HepG2 (cell line): ENCODE data around the gene UNG. TPM values are rescaled to one million over a fixed set of nuclear protein-coding genes. Genes with fewer than 3 reads are reported as not detected.
A peak's percentile ranks its signal among the peaks of the same experiment; 100 is the strongest.

Experiments used
- ATAC-seq: fragments of 200-7000 bp; cut with Tn5 transposase; 3 replicates; pipeline ENCODE4 v1.9.1; 2020; ENCODE audit warnings: mild to moderate bottlenecking, moderate library complexity
- BruUV-seq: library from RNA; stranded (reverse); fragments of 400-500 nt; replicated peaks from 2 replicates; lab custom pipeline; 2021; lab: Mats Ljungman, UMichigan
- CTCF ChIA-PET: fragments of 300-600 bp; formaldehyde crosslinking; extraction: SDS; loops from one replicate; lab custom pipeline; 2021; ENCODE audit warnings: low total read pairs, inconsistent platforms, low intra/inter-chr PET ratio; lab: Yijun Ruan, JAX
- POLR2A ChIA-PET: fragments of 350-600 bp; sonication (Branson Sonifier 250); formaldehyde crosslinking; loops from one replicate; lab custom pipeline; 2020; ENCODE audit warnings: antibody characterized with exemption, inconsistent platforms; lab: Yijun Ruan, JAX
- DNase-seq: peaks from one replicate; pipeline ENCODE4 v3.0.0-alpha.2; 2015; ENCODE audit warnings: low spot score
- FAIRE-seq: peaks from 3 replicates; lab custom pipeline; 2011; peaks lifted over from hg19 to GRCh38; lab: Jason Lieb, UNC
- H2AFZ ChIP-seq: one replicate; pipeline ENCODE4 v1.6.1; 2011; ENCODE audit warnings: low read length, inconsistent platforms
- H3K27ac ChIP-seq: fragments of 300-600 bp; 3 replicates; pipeline ENCODE4 v1.8.0; 2011; ENCODE audit warnings: mixed run types, mild to moderate bottlenecking, mixed read lengths, low read length, inconsistent platforms; ENCODE audit not compliant: insufficient read depth; ENCODE audit errors: extremely low read length
- H3K27me3 ChIP-seq, 2 experiments: fragments of 200-600 bp in 1 of 2; 2 replicates in 1 of 2; 3 replicates in 1 of 2; pipeline versions ENCODE4 v1.6.0 to v1.8.0; 2011; ENCODE audit warnings: low read length in 2 of 2, mild to moderate bottlenecking in 2 of 2, moderate library complexity in 2 of 2, inconsistent platforms in 1 of 2; ENCODE audit not compliant: insufficient read depth in 2 of 2, control insufficient read depth in 1 of 2
- H3K36me3 ChIP-seq, 2 experiments: fragments of 200-600 bp in 1 of 2; replicated peaks in 1 of 2; 2 replicates in 1 of 2; 3 replicates in 1 of 2; pipeline versions ENCODE4 v1.5.1 to v1.8.0; 2011; ENCODE audit warnings: low read length in 2 of 2, inconsistent platforms in 1 of 2; ENCODE audit not compliant: insufficient read depth in 2 of 2, control insufficient read depth in 1 of 2
- H3K4me1 ChIP-seq: 2 replicates; pipeline ENCODE4 v1.5.1; 2012; ENCODE audit warnings: low read length, inconsistent platforms; ENCODE audit not compliant: insufficient read depth
- H3K4me2 ChIP-seq: 2 replicates; pipeline ENCODE4 v1.6.0; 2011; ENCODE audit warnings: low read depth, low read length, inconsistent platforms
- H3K4me3 ChIP-seq, 3 experiments: fragments of 200-600 bp in 1 of 3; sonication (generic), shearing (Covaris generic) in 1 of 3; replicated peaks in 1 of 3; 2 replicates each; pipeline ENCODE4 v1.5.1; 2011 to 2016; ENCODE audit warnings: low read length in 3 of 3, inconsistent platforms in 2 of 3, low read depth in 2 of 3, mild to moderate bottlenecking in 2 of 3, control low read depth in 1 of 3, mixed read lengths in 1 of 3; ENCODE audit not compliant: insufficient read depth in 1 of 3
- H3K79me2 ChIP-seq: one replicate; pipeline ENCODE4 v1.6.1; 2011; ENCODE audit warnings: low read length, inconsistent platforms; ENCODE audit not compliant: insufficient read depth
- H3K9ac ChIP-seq: 2 replicates; pipeline ENCODE4 v1.6.0; 2011; ENCODE audit warnings: mild to moderate bottlenecking, low read depth, low read length, inconsistent platforms; ENCODE audit not compliant: insufficient read depth
- H3K9me3 ChIP-seq: 2 replicates; pipeline ENCODE4 v1.5.1; 2012; ENCODE audit warnings: mild to moderate bottlenecking, low read length
- H4K20me1 ChIP-seq: 2 replicates; pipeline ENCODE4 v1.6.0; 2011; ENCODE audit warnings: inconsistent platforms, mild to moderate bottlenecking, low read length, moderate library complexity; ENCODE audit not compliant: insufficient read depth
- ATF2 ChIP-seq: sonication (generic); formaldehyde crosslinking; IDR thresholded peaks from 2 replicates; pipeline ENCODE4 v1.4.0; 2020; ENCODE audit warnings: missing genetic modification reagents
- CEBPG ChIP-seq: IDR thresholded peaks from 2 replicates; pipeline ENCODE4 v1.6.1; 2016
- FOXP4 ChIP-seq: sonication (generic); formaldehyde crosslinking; IDR thresholded peaks from 2 replicates; pipeline ENCODE4 v1.4.0; 2020; ENCODE audit warnings: missing genetic modification reagents
- HHEX ChIP-seq: IDR thresholded peaks from 2 replicates; pipeline ENCODE4 v1.6.1; 2016; ENCODE audit warnings: control low read depth
- IKZF5 ChIP-seq: IDR thresholded peaks from 2 replicates; pipeline ENCODE4 v1.6.1; 2018; ENCODE audit warnings: missing genetic modification reagents, mild to moderate bottlenecking, missing compliant biosample characterization
- LCORL ChIP-seq, 2 experiments: fragments of 450-650 bp in 1 of 2; sonication (generic) in 1 of 2; formaldehyde crosslinking in 1 of 2; IDR thresholded peaks; 2 replicates each; pipeline versions ENCODE4 v1.5.0 to v1.6.1; 2017 to 2020; ENCODE audit warnings: antibody characterized with exemption in 1 of 2, missing genetic modification reagents in 1 of 2
- MIER3 ChIP-seq: IDR thresholded peaks from 2 replicates; pipeline ENCODE4 v1.6.1; 2016; ENCODE audit warnings: missing compliant biosample characterization, borderline replicate concordance
- NRL ChIP-seq: sonication (generic); formaldehyde crosslinking; IDR thresholded peaks from 2 replicates; pipeline ENCODE4 v1.5.0; 2020; ENCODE audit warnings: missing genetic modification reagents, mild to moderate bottlenecking, moderate library complexity, borderline replicate concordance
- PITX1 ChIP-seq: sonication (generic); formaldehyde crosslinking; IDR thresholded peaks from 2 replicates; pipeline ENCODE4 v1.5.1; 2020; ENCODE audit warnings: mild to moderate bottlenecking, missing genetic modification reagents
- RFXANK ChIP-seq: IDR thresholded peaks from 2 replicates; pipeline ENCODE4 v1.6.1; 2016
- SIN3A ChIP-seq: IDR thresholded peaks from 2 replicates; pipeline ENCODE4 v1.6.1; 2011; ENCODE audit warnings: low read depth, mild to moderate bottlenecking, control low read depth, low read length, borderline replicate concordance
- ZEB1 ChIP-seq: IDR thresholded peaks from 2 replicates; pipeline ENCODE4 v1.6.1; 2012; ENCODE audit warnings: mild to moderate bottlenecking, low read depth, inconsistent platforms; ENCODE audit not compliant: insufficient replicate concordance
- ZNF432 ChIP-seq: sonication (generic); formaldehyde crosslinking; IDR thresholded peaks from 2 replicates; pipeline ENCODE4 v1.5.0; 2020; ENCODE audit warnings: missing genetic modification reagents, mild to moderate bottlenecking, borderline replicate concordance
- ZNF570 ChIP-seq: sonication (generic); formaldehyde crosslinking; IDR thresholded peaks from 2 replicates; pipeline ENCODE4 v1.4.0; 2020; ENCODE audit warnings: mild to moderate bottlenecking, missing genetic modification reagents, borderline replicate concordance
- ZNF572 ChIP-seq: sonication (generic); formaldehyde crosslinking; IDR thresholded peaks from 2 replicates; pipeline ENCODE4 v1.5.1; 2020; ENCODE audit warnings: mild to moderate bottlenecking, missing genetic modification reagents
- ZNF841 ChIP-seq: sonication (generic); formaldehyde crosslinking; IDR thresholded peaks from 2 replicates; pipeline ENCODE4 v1.8.1; 2023; ENCODE audit warnings: missing genetic modification reagents, borderline replicate concordance
- WGBS: methylation state at CpG from one replicate; pipeline ENCODE4 v1.1.6; 2017; ENCODE audit warnings: low lambda C conversion rate; 5-methylcytosine and 5-hydroxymethylcytosine counted together
- in situ Hi-C: cut with HindIII; loops from 2 replicates; pipeline ENCODE4 v1.10.0; 2017; ENCODE audit warnings: low pct_unique_long_range_greater_than_20kb; ENCODE audit not compliant: extremely low pct_ligation_motif_present
- intact Hi-C: fragments of 100-400 bp; cut with micrococcal nuclease; formaldehyde crosslinking; loops from one replicate; pipeline ENCODE4 v1.10.0; 2022; ENCODE audit not compliant: unreplicated experiment
- polyA plus RNA-seq, 8 experiments: library from polyadenylated mRNA; depleted of rRNA in 3 of 8; stranded (reverse) in 7 of 8; unstranded in 1 of 8; fragments of >200 nt; fragmentation: Illumina TruSeq in 4 of 8; extraction: Trizol in 4 of 8; gene quantifications; 2 replicates each; pipeline versions ENCODE4 v1.2.1 to v1.2.3, GENCODE V29; 2011 to 2016; ENCODE audit warnings: low read depth in 4 of 8, missing spikeins in 1 of 8, mixed read lengths in 1 of 8; ENCODE audit not compliant: insufficient read depth in 1 of 8
- total RNA-seq, 5 experiments: library from RNA; depleted of rRNA; stranded (reverse); fragments of >200 nt; fragmentation: Illumina TruSeq; extraction: Trizol; gene quantifications; 2 replicates each; pipeline ENCODE4 v1.2.3, GENCODE V29; 2016; ENCODE audit warnings: low read depth in 1 of 5

The UNG gene
- total and polyA plus RNA-seq, 2 of the 13 experiments (the other 11 are each of a cell fraction or from before 2014, with no cell fraction given) = 23.3 to 114 TPM

- TF ChIP-seq FOXP4 (CRISPR knock-in tag) (no peak), LCORL (IDR thresholded peaks at IDR 0.05) (no peak), LCORL (CRISPR knock-in tag; IDR thresholded peaks at IDR 0.05) (no peak), ZNF432 (no peak), ZNF572 (CRISPR knock-in tag) (no peak), PITX1 (no peak), IKZF5 (CRISPR knock-in tag) (no peak), MIER3 (CRISPR knock-in tag) (no peak), NRL (CRISPR knock-in tag) (no peak), SIN3A (no peak)
- TF ChIP-seq, all 625 proteins: peak for 0
Measured at GRCh38 chr12:109120557-109120956, 23.2 kb downstream of the UNG start (continued).

- Histone ChIP-seq H3K36me3 (peaks cover 0 to 1% of the 10 kb centered on the region in 2 experiments; a peak in 1 of 5 replicates), H3K4me2 (no peak overlapping the region), H3K27me3 (no peaks in the 10 kb centered on the region), H3K9ac (no peak overlapping the region), H3K4me1 (peaks cover 32% of the 10 kb centered on the region), H3K9me3 (no peaks in the 10 kb centered on the region), H3K4me3 (no peak overlapping the region), H3K27ac (no peak overlapping the region), H3K79me2 (no peaks in the 10 kb centered on the region), H4K20me1 (no peaks in the 10 kb centered on the region), H2AFZ (no peak overlapping the region)
- WGBS = 94% methylated on average over 2 of the region's 3 CpGs
- FAIRE-seq (no peak), ATAC-seq (0 out of 3 replicates have a peak, but pooled peaks have one; percentile 17), DNase-seq (no peak)
- ChIA-PET CTCF (no interaction called here), POLR2A (no interaction called here)
- TF ChIP-seq HHEX = no peak
- TF ChIP-seq ZNF841 (CRISPR knock-in tag) = no peak
- TF ChIP-seq CEBPG = no peak
- no peak for TF ChIP-seq ZEB1
- TF ChIP-seq ATF2 = no peak
- TF ChIP-seq RFXANK (CRISPR knock-in tag) = no peak
- no peak for TF ChIP-seq ZNF570 (CRISPR knock-in tag)
- BruUV-seq = no TSS peak
- in situ Hi-C loops (no loop called here), intact Hi-C loops (no loop called here)
Measured at GRCh38 chr12:109121346-109121880, 24.0 kb downstream of the UNG start.
